ENCODE results near the gene CPEB1. TPM values are rescaled to one million over a fixed set of nuclear protein-coding genes. Genes with fewer than 3 reads are reported as not detected.

The CPEB1 gene
- 15.8 and 16.7 TPM in 2 replicates for total RNA-seq (2014; rRNA removed; shearing (Covaris generic); ENCODE audit: low replicate concordance)

DNA sequence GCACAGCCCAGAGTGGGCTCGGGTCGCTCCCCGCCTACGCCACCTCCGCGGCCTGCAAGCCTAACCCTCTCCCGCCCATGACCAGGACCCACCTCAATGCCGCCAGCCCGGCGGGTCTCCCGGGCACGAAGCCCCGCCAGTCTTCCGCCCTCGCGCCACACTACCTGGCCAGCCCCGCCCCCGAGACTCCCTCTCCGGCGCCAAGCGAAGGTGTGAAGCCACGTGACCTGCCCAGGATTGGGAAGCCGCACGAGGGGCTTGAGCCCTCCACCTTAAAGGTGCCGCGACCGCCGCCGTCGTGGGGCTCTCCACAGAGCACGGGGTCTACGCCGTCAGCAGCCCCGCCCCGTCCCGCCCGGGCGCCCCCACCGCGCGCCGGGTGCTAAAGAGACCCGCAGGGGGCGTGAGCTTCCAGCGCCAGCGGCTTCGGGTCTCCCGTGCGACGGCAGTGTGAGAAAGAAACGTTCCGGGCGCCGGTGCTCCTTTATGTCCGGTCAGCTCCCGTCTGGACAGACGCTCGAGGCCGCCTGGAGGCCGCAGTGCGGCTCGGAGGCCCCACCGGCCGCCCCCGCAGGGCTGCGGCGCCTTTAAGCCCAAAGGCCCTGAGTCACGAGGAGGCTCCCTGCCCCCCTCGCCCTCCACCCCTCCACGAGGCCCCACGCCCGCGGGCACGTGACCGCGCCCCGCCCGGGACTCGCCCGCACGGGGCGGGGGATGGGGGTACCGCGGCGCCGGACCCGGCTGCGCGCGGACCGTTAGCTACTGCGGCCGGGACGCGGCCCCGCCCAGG is at the start of gene CPEB1:
Gene CPEB1 (minus strand): TSS at position 319 of the 790 bp plus-strand sequence. CDS start 18,904 bp downstream, outside the sequence.
- in situ Hi-C loops (cut with HindIII; ENCODE audit: low pct_unique_long_range_greater_than_20kb, low sequenced_read_pairs): no loop called here
- DNase-seq (ENCODE audit: low read depth): peak; percentile 70

DNA sequence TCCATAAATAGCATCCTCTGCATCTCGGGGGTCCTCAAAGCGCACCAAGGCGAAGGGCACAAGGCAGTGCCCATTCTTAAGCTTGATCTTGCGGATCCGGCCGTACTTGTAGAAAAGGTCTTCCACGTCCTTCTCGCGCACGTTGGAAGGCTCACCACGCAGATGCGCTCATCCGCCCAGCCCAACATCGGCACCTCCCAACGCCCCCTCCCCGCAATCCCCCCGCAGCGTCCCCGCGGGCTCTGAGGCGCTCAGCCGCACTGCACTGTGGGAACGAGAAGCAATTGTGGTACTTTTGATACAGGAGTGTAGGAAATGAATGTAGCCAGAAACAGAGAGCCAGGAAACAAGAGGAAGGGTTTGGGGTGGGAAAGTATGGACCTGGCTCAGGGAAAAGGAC is 45.0 kb upstream of the CPEB1 start:
- no peak for DNase-seq (ENCODE audit: low read depth)
- in situ Hi-C loops (cut with HindIII; ENCODE audit: low pct_unique_long_range_greater_than_20kb, low sequenced_read_pairs): no loop called here

DNA sequence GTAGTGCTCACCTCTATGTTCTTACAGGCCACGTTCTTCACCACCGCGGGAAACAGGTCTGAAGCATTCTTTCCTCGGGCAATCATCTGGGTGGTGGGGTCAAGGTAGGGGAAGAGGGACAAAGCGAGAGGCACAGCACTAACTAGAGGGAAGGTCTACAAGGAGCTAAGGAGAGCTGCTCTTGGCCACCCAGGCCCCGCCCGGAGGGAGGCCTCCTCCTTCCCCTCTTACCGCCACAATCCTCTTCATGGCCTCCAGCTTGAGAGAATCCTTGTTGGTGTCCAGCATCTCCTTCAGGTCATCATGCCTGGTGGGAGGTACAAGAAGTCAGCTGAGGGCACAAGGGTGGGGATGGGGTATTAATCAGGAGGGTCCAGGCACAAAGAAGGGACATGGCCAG is 42.0 kb upstream of the CPEB1 start:
- DNase-seq (ENCODE audit: low read depth): no peak
- in situ Hi-C loops (cut with HindIII; ENCODE audit: low pct_unique_long_range_greater_than_20kb, low sequenced_read_pairs): no loop called here

DNA sequence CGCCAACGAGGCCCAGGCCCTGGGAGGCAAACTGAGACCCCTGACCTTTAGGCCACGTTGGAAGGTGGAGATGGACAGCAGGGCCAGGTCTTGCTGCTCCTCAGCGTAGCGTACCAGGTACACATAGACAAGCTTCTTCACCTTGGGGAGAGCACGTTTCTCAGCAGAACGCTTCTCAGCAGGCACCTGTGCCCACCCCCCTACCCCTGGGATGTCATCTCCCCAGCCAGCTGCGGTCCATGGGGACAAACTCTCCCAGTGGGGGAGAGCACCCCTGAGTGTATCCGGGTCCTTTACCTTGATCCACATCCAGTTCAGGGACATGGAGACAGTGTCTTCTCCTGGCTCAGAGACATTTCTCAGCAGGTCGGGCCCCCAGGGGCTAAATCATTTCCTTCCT is 41.5 kb upstream of the CPEB1 start:
- in situ Hi-C loops (cut with HindIII; ENCODE audit: low pct_unique_long_range_greater_than_20kb, low sequenced_read_pairs): no loop called here

DNA sequence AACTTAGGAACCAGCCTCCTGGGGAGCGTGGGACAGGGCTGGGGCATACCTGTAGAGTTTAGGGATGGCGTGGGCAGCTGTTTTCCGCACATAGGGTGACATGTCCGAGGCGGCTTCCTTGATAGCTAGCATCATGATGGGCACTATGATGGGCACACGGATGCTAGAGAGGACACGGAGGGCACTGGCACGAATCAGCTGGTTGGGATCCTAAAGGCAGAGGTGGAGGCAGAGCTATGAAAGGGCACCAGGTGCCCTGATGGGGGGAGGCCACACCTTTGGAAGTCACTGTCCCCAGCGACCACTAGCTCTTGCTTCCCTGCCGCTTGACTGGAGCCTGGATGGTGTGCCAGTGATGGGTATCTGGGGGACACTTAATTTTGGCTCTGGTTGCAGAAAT is 34.2 kb upstream of the CPEB1 start:
- no peak for DNase-seq (ENCODE audit: low read depth)
- in situ Hi-C loops (cut with HindIII; ENCODE audit: low pct_unique_long_range_greater_than_20kb, low sequenced_read_pairs): no loop called here

More for the DNA sequence above, 41.5 kb upstream of the CPEB1 start:
- DNase-seq (ENCODE audit: low read depth): no peak

DNA sequence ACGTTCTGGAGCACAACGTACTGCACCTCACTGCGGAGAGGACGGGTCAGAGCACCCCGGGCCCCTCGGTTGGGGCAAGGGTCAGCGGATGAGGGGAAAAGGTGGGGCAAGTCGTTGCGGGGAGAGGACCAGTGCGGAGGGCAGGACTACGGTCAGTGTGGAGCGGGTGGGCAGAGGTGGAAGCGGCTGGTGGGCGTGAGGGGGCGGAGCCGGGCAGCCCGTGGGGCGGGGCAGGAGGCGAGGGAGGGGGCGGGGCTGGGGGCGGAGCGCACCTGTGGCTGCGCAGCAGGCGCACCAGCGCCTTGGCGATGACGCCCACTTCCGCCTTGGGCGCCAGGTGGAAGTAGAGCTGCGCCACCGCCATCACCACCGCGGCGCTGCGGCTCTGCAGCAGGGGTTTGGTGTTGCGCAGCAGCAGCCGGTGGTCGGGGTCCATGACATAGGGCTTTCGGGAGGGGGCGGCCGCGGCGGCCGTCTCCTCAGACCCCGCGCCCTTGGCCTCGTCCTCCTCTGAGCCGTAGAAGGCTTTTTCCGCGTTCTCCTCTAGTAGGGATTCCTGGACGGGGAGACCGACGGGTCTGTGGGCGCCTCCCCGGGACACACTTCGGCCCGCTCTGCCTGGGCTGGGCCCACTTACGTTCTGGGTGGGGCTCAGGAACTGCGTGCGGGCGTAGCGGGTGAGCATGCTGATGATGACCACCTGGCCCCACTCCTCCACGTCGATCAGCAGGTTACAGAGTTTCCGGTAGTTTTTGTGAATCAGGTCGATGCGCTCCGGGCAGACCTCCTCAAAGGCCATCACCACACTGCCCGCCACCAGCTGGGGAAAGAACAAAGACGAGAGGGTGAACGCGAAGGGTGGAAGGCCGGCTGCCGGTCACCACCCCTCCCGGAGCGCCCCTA is 33.3 kb upstream of the CPEB1 start:
- in situ Hi-C loops (cut with HindIII; ENCODE audit: low pct_unique_long_range_greater_than_20kb, low sequenced_read_pairs): no loop called here
- DNase-seq (ENCODE audit: low read depth): peak; percentile 27

DNA sequence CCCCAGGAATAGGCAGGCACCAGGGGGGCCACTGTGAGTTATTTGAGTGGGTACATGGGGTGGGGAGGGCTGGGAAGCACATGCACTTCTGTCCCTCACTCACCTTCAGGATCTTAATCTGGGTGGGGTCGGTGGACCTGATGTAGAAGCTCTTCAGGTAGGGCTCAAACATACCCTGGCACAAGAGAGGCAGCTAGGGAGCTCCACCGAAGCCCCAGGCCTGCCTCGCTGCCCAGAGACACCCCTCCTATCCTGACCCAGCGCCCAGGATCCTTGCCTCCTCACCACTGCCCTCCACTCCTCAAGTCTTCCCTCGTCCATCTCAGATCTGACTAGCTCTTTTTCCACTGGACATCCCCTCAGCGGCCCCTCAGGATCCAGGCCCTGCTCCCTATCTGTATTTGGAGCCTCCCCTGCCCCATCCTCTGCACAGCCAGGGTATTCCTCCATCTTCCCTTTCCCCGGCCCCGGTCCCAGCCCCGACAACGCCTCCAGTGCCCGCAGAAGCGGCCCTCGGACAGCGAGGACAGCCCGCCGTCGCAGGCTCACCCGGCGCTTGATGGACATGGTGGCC is 32.5 kb upstream of the CPEB1 start:
- in situ Hi-C loops (cut with HindIII; ENCODE audit: low pct_unique_long_range_greater_than_20kb, low sequenced_read_pairs): no loop called here
- DNase-seq (ENCODE audit: low read depth): no peak

DNA sequence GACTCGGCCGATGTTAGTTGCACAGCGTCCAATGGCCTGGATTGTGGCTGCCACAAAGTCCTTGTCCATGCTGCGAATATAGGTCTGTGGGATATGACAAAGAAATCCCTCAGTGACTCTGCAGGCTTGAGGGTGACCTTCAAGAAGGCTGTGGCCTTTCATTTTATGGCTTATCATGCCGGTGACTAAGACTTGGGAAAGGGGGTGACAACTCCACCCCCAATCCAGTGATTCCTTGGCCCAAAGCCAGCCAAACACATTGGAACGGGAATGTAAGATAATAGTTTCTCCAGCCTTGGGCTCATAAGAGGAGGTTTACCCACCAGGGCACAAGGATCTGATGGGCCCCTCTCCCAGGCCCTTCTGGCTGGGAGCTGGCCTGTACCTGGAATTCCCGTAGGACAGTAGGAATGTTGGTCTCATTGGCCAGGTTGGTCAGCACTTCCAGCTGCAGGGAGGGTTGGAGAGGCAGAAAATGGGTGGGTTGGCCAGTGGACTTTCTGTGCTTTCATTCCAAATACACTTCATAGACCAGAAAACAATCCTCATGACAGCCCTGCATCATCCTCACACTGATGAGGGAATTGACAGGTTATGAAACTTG is 30.7 kb upstream of the CPEB1 start:
- in situ Hi-C loops (cut with HindIII; ENCODE audit: low pct_unique_long_range_greater_than_20kb, low sequenced_read_pairs): no loop called here
- no peak for DNase-seq (ENCODE audit: low read depth)

DNA sequence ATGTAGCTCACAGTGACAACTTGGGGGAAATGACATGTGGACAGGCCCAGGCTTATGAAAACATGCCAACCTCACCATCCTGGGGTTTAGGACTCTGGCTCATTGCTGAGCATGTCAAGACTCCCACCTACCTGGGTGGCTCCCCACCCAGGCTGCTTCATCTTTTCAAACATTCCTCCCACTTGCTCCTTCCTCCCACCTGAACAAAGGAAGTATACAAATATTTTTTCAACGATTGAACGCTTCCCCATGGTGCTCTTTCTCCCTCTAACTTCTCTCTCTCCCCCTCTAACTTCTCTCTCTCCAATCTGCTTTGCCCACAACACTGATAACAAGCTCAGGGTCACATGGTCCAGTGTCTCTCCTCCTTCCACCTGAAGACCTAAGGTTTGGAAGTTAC is 27.7 kb upstream of the CPEB1 start:
- no peak for DNase-seq (ENCODE audit: low read depth)
- in situ Hi-C loops (cut with HindIII; ENCODE audit: low pct_unique_long_range_greater_than_20kb, low sequenced_read_pairs): no loop called here

DNA sequence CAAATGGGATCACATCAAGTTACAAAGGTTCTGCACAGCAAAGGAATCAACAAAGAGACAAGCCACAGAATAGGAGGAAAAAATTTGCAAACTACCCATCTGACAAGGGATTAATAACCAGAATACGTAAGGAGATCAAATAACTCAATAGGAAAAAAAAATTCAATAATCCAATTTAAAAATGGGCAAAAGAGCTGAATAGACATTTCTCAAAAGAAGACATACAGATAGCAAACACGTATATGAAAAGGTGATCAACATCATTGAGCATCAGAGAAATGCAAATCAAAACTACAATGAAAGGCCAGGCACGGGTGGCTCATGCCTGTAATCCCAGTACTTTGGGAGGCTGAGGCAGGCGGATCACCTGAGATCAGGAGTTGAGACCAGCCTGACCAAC is 23.5 kb upstream of the CPEB1 start:
- DNase-seq (ENCODE audit: low read depth): no peak
- in situ Hi-C loops (cut with HindIII; ENCODE audit: low pct_unique_long_range_greater_than_20kb, low sequenced_read_pairs): no loop called here

DNA sequence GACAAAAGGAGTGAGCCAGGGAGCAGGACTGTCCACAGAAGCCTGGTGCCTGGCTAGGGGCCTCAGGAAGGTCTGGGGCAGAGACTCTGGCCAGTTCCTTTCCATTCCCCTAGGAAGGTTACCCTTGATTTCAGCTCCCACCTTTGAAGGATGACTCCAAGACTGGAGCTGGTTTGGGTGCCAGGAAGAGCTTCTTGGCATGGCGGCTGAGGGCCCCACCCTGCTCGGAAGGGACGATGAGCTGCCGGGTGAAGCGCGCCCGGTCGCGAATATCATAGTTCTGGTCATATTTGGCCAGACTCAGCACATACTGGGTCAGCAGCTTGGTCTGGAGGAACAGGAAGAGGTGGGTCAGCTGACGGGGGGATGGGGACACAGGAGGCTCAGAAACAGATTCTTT is 19.4 kb upstream of the CPEB1 start:
- DNase-seq (ENCODE audit: low read depth): no peak
- in situ Hi-C loops (cut with HindIII; ENCODE audit: low pct_unique_long_range_greater_than_20kb, low sequenced_read_pairs): no loop called here

DNA sequence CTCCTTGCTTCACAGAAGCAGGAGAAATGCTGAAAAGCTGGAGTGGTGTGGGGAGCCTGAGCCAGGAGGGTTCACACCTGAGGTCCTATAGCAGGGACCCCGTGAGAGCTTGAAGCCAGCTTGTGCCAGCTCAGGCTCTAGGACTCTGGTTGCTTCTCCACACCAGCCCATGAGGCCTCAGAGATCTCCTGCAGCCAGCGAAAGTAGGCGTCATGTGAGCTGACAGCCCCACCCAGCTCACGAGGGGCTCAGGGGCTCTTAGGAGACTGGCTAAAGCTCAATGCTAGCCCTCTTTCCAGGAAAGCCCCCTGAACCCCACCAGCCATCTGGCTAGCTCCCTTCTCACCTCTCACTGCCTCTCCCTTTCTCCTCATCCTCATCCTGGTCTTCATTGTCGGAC is 16.9 kb upstream of the CPEB1 start:
- DNase-seq (ENCODE audit: low read depth): no peak
- in situ Hi-C loops (cut with HindIII; ENCODE audit: low pct_unique_long_range_greater_than_20kb, low sequenced_read_pairs): no loop called here

DNA sequence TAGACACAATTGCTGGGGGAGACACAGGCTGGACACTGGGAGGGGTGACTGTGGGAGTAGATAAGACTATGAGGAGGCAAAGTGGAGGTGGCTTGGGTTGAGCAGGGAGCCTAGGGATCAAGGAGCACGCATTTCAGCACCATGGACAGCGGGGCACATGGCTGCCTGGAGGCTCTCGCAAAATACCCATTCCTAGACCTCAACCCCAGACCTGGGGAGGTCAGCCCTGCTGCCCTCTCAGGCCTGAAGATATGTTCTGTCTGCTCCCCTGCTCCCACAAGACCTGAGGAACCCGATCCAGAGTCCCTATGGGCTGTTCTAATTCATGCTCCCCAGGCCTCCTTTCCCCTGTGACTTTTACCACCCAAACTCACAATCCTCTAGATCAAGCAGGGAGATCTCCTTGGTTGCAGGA is 16.0 kb upstream of the CPEB1 start:
- in situ Hi-C loops (cut with HindIII; ENCODE audit: low pct_unique_long_range_greater_than_20kb, low sequenced_read_pairs): no loop called here
- DNase-seq (ENCODE audit: low read depth): peak; percentile 41

DNA sequence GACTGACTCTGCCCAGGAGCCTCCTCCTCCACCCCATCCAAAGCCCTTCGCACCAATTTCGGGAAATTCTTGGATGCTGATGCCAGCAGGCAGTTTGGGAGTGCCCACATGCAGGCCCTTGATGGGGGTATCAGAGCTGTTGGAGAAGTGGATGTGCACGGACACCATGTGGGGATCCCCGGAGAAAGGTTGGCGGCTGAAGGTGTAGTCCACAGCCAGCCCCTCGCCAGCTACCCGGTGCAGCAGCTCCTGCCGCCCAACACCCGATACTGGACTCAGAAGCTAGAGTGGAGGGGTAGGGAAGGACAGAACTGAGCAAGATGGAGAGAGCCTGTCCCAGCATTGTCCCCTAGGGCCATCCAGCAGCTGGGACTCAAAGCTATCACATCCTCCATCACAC is 15.5 kb upstream of the CPEB1 start:
- in situ Hi-C loops (cut with HindIII; ENCODE audit: low pct_unique_long_range_greater_than_20kb, low sequenced_read_pairs): no loop called here
- no peak for DNase-seq (ENCODE audit: low read depth)

DNA sequence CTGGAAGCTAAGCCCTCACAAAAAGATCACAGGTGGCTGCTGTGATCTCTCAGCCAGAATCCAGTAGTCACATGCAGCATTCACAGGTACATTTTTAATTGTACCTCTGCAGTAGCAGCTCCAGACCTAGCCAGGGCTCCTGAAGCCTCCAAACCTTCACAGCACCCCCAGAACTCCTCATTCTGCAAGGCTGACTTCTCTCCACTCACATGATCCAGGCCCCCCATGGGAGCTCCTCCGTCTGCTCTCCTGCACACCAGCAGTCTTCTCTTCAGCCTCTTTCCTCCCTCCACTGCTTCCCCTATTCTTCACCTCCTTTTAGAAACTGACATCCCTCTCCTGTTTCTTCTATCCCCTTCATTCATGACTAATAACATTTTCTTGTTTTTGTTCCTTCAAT is 13.2 kb upstream of the CPEB1 start:
- DNase-seq (ENCODE audit: low read depth): no peak
- in situ Hi-C loops (cut with HindIII; ENCODE audit: low pct_unique_long_range_greater_than_20kb, low sequenced_read_pairs): no loop called here

DNA sequence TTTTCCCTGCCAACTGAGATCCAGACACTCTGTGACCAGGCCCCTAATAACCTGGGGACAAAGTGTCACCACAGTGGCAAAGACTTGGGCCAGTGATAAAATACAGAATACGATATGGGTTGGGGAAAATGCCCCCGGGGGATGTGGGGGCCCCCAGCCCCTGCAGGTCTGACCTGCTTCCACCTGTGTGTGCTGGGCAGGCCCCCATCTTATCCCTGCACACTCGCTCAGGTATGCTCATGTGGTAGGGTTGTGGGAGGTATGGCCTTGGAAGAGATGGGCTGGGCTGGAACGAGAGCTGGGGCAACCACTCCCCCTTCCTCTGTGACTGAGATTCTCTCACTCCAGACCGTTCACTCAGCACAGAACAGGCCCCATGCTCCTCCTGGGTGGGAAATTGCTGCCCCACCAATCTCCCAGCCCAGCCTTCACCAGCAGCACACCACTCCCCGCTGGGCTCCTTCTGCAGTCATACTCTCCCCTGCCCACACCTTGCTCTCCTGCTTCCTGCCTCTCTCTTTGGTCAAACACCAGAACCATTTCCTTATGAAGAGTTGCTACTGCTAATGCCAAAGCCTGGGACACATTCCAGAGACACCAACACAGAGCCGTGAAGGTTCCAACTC is 9.6 kb upstream of the CPEB1 start:
- in situ Hi-C loops (cut with HindIII; ENCODE audit: low pct_unique_long_range_greater_than_20kb, low sequenced_read_pairs): no loop called here
- no peak for DNase-seq (ENCODE audit: low read depth)

DNA sequence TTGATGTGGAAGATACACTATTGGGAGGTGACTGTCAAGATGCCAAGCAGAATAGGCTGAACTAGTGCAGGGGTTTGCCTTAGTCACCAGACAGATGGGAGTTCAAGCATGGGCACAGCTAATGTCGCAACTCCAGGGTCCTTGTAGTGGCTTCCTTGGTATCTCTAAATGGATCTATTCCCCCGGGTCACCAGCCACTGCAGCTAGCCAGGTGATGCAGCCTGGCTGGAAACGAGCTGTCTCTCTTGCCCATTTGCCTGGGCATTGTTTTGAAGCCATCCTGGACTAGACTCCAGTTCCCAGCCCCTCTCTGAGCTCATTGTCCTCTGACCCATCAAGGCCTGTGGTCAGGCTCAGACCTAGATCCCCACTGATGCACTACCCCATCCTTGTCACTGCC is 8.4 kb upstream of the CPEB1 start:
- no peak for DNase-seq (ENCODE audit: low read depth)
- in situ Hi-C loops (cut with HindIII; ENCODE audit: low pct_unique_long_range_greater_than_20kb, low sequenced_read_pairs): no loop called here

DNA sequence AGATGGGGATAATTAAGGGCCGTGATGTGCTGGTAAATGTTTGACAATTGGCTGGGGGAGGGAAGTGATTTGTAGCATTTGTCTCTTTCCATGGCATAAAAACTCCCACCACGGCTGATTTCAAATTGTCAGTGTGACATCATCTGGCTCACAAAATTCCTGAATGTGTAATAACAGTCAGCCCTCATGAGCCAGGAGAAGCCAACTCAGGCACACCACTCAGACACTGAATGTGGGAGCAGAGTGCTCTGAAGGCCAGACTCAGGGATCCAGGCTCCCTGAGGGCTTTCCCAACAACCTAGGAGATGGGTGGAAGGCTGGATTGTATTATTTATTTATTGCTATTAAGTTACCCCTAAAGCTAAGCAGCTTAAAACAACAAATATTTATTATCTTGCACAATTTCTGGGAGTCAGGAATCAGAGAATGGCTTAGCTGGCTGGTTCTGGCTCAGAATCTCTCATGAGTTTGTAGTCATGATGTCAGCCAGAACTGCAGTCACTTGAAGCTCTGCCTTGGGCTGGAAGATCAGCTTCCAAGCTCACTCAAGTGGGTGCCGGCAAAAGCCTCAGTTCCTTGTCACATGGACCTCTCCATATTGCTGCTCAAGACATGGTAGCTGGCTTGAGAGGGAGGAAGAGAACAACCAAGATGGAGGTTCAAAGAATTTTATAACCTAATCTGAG is 6.5 kb upstream of the CPEB1 start:
- no peak for DNase-seq (ENCODE audit: low read depth)
- in situ Hi-C loops (cut with HindIII; ENCODE audit: low pct_unique_long_range_greater_than_20kb, low sequenced_read_pairs): no loop called here
